ENCODE results near the gene GUCD1.

The GUCD1 gene

GRCh38 chr22:24592851-24593558 is 38.1 kb upstream of the GUCD1 start, which contains the start of gene LRRC75B:
Gene LRRC75B (minus strand): TSS chr22:24593073. CDS start chr22:24593039, 34 bp downstream.
- H3K4me3 ChIP-seq (ENCODE audit: low read depth, low read length): peak within 1 kb of the TSS; percentile 25
- no peak for TF ChIP-seq MAX (IDR thresholded peaks at IDR 0.05; ENCODE audit: low read depth, low read length)
- TF ChIP-seq CTCF (IDR thresholded peaks at IDR 0.05; ENCODE audit: low read depth, low read length): no peak
- TF ChIP-seq MYC (IDR thresholded peaks at IDR 0.05; ENCODE audit: low read depth, low read length): no peak
- no peak for TF ChIP-seq POLR2A (IDR thresholded peaks at IDR 0.05; ENCODE audit: extremely low read depth, insufficient read length)
- DNase-seq (ENCODE audit: low read depth): peak; percentile 86

- no peak for TF ChIP-seq MYC (IDR thresholded peaks at IDR 0.05; ENCODE audit: low read depth, low read length)
- no peak for TF ChIP-seq CTCF (IDR thresholded peaks at IDR 0.05; ENCODE audit: low read depth, low read length)
- DNase-seq (ENCODE audit: low read depth): no peak
- peak overlapping the region; percentile 7 for H3K4me3 ChIP-seq (ENCODE audit: low read depth, low read length)
These were observed 37.3 kb upstream of the GUCD1 start for GRCh38 chr22:24592058-24592850.

GRCh38 chr22:24591286-24591830 is 36.4 kb upstream of the GUCD1 start:
- no peak overlapping the region for H3K4me3 ChIP-seq (ENCODE audit: low read depth, low read length)
- TF ChIP-seq POLR2A (IDR thresholded peaks at IDR 0.05; ENCODE audit: extremely low read depth, insufficient read length): no peak
- TF ChIP-seq MYC (IDR thresholded peaks at IDR 0.05; ENCODE audit: low read depth, low read length): no peak
- no peak for TF ChIP-seq CTCF (IDR thresholded peaks at IDR 0.05; ENCODE audit: low read depth, low read length)
- TF ChIP-seq MAX (IDR thresholded peaks at IDR 0.05; ENCODE audit: low read depth, low read length): no peak
- no peak for DNase-seq (ENCODE audit: low read depth)

GRCh38 chr22:24590596-24591173 is 35.7 kb upstream of the GUCD1 start:
- TF ChIP-seq MYC (IDR thresholded peaks at IDR 0.05; ENCODE audit: low read depth, low read length) (no peak), POLR2A (IDR thresholded peaks at IDR 0.05; ENCODE audit: extremely low read depth, insufficient read length) (no peak), MAX (IDR thresholded peaks at IDR 0.05; ENCODE audit: low read depth, low read length) (no peak), CTCF (IDR thresholded peaks at IDR 0.05; ENCODE audit: low read depth, low read length) (no peak)
- H3K4me3 ChIP-seq (ENCODE audit: low read depth, low read length): no peak overlapping the region
- DNase-seq (ENCODE audit: low read depth): no peak

- TF ChIP-seq MAX (IDR thresholded peaks at IDR 0.05; ENCODE audit: low read depth, low read length) (no peak), CTCF (IDR thresholded peaks at IDR 0.05; ENCODE audit: low read depth, low read length) (no peak), POLR2A (IDR thresholded peaks at IDR 0.05; ENCODE audit: extremely low read depth, insufficient read length) (no peak), MYC (IDR thresholded peaks at IDR 0.05; ENCODE audit: low read depth, low read length) (no peak)
- H3K4me3 ChIP-seq (ENCODE audit: low read depth, low read length): no peak overlapping the region
- DNase-seq (ENCODE audit: low read depth): no peak
These were observed 34.6 kb upstream of the GUCD1 start for GRCh38 chr22:24589518-24590030.

Measured in NB4 (cell line).